GM19452 (cell line): ENCODE data around the gene ITPR2.
"Not testable (repeated sequence)": the region's sequence is repeated elsewhere in the genome, so short reads cannot be mapped to it uniquely, and the experiment has no call there.

Experiments used
- ATAC-seq: cut with Tn5 transposase; IDR thresholded peaks from one replicate; pipeline ENCODE4 v1.9.1; 2021; ENCODE audit not compliant: unreplicated experiment

ITPR2 gene

DNA sequence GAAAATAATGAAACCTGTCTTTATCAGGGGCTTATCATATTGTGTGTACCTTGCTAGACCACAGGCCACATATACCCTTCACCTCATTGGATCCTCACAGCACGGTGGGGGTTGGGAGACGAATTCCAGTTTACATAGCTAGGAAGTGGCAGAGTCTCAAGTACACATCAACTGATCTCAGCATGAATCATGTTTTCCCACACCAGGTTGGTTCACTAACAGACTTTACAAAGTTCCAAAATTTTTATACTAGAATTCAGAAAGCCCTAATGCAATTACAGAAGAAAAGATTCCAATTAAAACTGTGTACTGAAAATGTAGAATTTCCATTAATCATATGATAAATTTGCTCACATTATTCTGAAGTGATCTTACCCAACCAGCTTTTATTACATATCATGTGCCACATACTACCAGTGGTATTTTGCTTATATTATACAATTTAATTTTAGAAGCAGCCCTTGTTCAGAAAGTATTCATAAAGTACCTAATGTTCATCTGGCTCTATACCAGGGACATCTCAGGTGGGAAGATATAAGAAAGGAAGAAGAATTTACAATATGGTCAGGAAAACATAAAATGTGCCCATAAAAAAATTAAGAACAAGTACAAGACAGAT is 196.2 kb downstream of the ITPR2 start:
- no peak for ATAC-seq

DNA sequence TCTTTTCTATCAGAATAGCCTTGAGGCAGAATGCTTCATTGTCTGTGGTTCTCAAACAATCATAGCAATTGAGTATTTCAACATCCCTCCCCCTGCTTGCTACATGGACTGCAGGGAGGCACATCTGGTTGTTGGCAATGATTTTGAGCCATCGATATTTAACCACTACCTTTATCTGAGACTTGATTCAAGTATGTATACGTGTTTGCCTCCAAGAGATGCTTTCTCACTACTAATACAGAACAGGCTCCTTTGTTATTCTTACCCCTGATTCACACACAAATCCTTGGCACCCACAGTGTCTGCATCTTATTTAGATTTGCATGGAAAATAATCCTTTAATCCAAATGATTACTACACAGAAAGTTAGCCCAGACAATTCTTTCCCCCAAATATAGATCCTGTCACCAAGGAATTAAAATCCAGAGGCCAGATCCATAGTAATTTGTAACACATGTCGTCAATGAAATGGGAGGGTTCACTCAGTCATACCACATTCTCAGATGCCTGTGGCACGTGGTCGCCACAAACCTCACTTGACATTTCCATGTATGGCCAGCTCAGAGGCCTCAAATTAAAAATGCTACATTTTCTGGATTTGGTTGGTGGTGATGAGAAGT is 199.3 kb downstream of the ITPR2 start:
- ATAC-seq = no peak

DNA sequence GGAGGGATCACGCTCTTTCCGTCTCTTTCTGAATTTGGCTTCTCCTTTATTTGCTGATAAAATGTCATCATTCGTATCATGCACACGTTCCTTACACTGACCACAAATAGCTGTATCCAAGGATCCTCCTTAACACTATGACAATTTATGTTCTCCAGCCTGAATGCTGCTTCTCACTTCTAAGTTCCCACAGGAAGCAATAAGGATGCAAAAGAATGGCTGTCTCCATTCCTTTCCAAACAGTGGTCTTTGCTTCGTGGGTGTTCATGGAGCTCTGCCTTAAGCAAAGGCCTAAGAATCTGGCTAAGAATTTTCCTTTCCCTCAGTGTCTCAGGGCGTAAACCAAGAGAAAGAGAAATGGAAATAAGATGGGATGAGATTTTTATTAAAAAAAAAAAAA is 200.2 kb downstream of the ITPR2 start:
- ATAC-seq = no peak

DNA sequence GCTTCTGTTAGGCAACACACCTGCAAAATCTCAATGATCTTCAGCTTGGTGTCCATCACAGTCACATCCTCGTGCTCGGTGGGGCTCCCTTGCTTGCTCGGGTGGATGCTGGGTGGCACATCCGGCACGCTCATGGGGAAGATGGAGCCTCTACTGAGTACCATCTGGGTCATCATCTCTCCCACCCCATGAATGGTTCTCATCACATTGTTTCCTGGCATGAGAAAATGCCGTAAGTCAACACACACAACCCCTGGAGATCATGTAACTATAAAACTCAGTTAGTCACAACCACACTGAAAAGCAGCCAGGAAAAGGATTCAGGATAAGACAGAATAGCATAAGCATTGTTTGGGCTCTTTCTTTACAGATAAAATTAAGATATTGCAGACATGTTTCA is 201.1 kb downstream of the ITPR2 start:
- ATAC-seq = no peak

DNA sequence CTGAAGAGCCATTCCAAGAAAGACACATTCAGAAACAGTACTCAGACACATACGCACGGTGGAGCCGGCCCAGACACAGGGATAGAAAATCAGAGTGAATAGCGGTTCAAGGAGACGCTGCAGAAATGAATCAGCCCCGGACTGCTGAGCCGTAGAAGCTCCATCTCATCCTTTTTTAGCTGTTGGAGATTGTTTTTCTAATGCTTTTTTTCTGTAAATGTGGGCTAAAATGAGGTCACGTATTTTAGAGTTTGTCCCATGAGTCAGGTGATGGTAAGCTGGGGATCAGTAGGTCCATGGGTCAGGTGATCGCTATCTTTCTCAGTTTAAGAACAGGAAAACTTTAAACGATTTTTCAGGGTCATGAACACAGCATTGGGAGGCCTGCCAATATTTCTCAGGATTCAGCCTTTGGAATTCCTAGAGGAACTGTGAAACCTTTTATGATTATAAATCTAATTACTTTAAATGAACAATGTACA is 202.4 kb downstream of the ITPR2 start:
- no peak for ATAC-seq

DNA sequence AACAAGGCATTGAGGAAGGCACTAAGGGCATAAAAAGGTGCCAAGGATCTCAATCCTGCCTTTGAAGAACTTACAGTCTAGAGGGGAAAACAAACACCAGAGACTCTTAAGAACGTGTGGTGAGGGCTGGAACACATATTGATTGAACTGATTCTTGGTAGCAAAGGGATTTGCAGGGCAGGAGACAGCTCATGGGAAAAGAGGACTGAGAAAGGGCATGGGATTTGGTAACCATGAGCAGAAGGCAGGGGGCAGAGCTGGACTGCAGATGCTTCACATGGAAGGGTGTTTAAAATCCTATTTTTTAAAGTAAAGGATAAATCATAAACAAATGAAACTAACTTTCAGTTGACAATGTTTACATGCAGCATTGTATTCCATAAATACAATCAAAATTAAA is 203.1 kb downstream of the ITPR2 start:
- no peak for ATAC-seq

DNA sequence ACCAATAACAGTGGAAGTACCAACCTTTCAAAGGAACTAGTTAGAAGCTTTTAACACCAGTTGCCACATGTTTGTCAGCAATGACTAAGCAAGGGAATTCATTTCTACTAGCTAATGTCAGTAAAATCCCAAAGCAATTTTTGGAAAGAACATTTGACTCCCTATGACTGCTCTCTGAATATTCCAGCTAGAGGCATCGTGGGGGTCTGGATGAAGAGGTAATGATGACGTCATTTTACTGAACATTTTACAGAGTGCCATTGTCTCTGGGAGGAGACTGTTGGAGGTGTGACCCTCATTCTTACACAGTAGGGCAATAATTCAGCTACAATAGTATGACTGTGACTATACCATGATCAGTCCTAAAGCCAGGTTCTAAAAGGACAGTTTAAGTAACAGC is 204.8 kb downstream of the ITPR2 start:
- ATAC-seq = no peak

DNA sequence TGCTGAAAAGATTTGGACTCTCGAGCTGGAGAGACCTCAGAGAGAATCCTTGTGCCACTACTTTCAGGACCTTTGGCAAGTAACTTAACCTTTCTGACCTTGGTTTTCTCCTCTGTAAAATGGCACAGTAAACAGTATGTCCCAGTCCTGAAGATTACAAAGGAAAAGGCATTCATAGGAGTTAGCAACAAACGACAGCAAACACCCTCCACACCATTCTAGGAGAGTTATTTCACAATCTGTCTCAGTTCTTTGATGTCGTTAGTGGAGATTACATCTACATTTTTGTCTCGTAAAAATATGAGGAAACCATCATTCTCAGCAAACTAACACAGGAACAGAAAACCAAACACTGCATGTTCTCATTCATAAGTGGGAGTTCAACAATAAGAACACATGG is 205.7 kb downstream of the ITPR2 start:
- no peak for ATAC-seq

DNA sequence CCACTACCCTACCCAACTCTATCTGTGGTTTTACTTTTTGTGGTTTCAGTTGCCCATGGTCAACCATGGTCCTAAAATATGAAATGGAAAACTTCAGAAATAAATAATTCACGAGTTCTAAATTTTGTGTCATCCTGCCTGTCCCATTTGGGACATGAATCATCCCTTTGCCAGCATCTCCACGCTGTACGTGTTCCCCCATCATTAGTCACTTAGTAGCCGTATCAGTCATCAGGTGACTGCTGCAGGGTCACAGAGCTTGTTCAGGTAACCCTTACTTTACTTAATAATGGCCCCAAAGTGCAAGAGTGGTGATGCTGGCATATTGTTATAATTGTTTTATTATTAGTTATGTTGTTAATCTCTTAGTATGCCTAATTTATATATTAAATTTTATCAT is 209.9 kb downstream of the ITPR2 start:
- ATAC-seq = no peak

DNA sequence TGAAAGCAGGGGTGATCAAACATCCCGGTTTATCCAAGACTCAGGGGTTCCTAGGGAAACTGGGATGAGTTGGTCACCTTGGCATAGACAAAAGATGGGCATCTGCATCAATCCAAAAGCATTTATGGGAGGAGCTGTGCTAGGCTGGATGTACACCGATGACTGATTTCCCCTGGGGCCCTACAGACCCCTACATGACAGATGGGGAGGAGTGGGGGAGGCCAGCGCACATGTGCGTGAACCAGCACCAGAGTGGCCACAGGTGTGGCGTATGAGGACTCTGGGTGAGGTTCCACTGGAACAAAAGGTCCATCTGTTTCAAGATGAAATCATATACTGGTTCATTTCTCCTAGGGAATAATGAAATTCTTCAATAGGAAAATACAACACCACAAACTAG is 210.4 kb downstream of the ITPR2 start:
- no peak for ATAC-seq

DNA sequence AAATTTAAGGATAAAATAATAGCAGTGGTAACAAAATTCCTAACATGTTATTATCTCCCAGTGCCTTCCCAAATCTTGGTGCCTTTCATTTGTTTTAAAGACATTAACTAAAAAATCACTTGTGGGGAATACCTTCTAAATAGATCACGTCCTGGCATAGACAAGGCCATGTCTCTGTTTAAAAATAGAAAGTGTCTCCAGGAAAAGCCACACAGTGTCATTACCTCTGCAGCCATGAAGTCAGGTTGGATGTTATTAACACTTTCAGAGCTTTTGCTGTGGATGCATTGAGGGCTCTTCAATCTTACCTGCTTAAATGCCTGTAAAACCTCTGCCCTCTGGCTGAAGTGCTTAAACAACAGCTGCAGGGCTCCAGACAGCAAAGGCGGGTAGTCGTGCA is 211.1 kb downstream of the ITPR2 start:
- no peak for ATAC-seq

DNA sequence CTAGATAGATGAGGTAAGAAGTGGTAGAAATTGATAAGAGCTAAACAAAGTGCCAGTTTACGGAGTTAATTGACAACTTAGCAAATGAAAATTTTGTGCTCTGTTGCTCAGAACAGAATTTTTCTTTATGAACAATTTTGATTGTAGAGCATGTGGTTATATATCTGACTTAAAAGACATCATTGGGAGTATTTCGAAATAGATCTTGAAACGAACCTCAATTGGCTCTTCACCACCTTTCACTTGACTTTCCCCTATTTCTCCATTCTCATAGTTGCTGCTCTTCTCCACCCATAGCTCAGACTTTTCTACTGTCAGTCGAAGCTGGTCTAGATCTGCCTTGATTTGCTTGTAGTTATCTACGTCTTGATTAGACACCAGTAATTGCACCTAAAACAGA is 212.1 kb downstream of the ITPR2 start:
- no peak for ATAC-seq

DNA sequence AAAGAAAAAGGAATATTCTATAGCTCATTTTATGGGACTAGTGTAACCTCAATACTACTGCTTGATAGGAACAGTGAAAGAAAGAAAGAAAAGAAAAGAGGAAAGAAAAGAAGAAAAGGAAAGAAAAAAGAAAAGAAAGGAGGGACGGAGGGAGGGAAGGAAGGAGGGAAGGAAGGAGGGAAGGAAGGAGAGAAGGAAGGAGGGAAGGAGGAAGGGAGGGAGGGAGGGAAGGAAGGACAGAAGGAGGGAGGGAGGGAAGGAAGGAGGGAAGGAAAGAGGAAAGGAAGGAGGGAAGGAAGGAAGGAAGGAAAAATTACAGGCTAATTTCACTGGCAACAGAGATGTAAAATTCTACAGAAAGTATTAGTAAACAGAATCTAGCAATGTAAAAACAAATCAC is 215.5 kb downstream of the ITPR2 start:
- ATAC-seq = no peak

DNA sequence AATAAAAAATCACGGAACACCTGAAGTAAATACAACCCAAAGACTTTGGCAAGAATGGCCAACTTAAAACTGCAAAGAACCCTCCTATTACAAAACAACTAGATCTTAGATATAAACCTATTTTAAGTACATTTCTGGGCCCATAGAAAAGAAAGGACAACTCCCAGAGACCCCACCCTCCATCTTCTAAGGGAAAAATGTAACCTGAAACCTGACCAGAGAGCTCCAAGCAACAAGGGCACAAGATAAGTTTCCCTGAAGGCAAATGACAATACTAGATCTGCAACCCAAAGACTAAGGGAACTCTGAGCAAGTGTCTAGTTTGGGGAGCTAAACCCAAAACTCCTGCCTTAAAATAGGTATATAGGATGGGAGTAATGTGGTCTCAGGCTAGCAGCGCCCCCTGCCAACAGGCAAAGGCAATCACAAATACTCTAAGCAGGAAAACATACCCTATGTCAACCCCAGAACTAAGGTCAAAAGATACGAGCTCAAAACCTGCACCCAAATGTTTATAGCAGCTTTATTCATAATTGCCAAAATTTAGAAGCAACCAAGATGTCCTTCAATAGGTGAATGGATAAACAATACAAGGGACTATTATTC is 218.9 kb downstream of the ITPR2 start:
- ATAC-seq = no peak

DNA sequence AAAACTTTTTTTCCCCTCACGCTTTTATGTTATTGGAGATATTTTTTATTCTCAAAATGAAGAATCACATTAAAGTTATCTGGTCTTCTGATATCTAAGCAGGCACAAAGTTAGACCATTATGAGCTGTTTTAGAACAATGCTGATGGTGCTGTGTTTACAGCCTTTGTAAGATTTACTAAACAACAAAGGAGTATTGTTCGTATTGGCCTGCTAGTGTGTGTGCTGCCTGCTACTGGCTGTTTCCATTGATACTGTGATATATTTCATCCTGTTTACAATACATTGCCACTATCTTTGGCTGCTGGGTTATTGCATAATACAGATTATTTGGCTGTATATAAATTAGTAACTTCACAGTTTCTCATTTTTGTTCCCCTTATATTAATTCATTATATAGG is 220.8 kb downstream of the ITPR2 start:
- ATAC-seq = no peak

DNA sequence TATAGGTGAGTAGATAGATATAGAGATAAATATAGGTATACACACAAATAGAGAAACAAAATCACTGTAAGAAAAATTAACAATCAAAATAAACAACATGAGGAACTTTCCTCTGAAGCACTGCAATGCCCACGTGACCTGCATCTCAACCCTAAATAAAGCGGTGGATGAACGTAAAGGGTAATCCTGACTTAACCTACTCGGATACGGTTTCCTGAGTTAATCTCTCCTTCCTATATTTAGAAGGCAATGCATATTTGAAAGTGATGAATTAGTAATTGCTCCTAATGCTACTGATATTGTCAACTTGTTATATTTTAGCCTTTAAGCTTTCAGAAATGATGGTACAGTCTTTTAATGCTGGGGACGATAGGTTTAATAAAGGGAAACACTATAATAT is 221.4 kb downstream of the ITPR2 start:
- ATAC-seq = no peak

DNA sequence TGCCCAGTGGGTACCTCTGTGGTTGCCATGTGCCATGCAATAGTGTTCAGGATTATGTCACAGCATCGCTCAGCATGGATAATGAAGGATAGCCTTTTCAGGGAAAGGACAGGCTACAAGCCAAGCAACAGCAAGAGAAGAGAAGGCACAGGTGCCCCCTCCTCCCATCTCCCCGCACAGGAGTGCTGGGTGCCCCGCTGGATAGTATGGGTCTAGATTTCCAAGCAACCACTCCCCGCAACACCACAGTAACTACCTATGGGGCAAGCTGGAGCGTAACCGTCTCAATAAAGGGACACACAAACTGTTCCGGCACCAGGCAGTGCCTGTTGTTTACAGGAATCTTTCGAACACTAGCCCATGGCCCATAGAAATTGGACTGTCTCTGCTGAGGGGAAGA is 222.2 kb downstream of the ITPR2 start:
- no peak for ATAC-seq

DNA sequence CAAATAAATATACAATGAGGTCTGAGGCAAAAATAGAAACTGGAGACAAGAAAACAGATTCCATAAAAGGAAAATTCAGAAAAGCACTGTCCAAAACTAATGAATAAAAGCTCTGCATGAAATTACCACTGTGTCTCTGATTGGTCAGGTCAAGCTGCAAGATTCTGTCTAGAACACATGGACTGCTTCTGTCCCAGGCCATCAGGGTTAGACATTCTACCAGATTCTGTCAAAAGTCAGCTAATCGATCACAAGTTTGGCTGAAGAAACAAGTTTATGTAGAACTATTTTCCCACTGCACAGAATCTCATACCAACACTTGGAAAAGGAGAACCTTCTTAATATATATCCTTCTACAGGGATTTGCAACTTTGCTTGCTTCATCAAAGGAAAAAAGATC is 223.0 kb downstream of the ITPR2 start:
- no peak for ATAC-seq

DNA sequence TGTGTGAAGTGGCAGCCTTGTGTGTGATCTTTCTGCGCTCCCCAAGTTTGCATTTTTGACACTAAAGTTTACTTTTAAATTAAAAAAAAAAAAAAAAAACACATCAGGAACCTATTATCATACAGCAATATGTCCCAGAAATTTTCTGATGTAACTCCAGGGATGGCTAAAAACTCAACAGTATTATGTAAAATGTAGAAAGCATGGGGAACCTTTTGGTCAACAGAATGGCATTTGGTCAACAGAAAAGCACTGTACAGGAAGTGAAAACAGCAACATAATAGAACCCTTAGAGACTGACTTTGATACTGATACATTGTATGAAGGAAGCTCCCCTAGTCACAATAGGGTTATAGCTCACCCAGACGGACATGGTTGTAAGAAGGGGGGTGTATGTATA is 224.3 kb downstream of the ITPR2 start:
- no peak for ATAC-seq

DNA sequence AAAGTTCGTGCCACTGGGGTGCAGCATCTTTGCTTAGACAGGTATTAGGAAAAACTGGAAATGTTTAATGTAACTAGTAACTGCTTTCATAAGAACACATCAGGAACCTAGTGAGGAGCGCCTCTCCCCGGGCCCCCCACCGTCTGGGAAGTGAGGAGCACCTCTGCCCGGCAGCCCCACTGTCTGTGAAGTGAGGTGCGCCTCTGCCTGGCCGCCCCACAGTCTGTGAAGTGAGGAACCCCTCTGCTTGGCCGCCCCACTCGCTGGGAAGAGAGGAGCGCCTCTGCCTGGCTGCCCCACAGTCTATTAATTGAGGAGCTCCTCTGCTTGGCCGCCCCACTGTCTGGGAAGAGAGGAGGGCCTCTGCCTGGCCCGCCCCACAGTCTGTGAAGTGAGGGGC is 224.7 kb downstream of the ITPR2 start:
- ATAC-seq = no peak

DNA sequence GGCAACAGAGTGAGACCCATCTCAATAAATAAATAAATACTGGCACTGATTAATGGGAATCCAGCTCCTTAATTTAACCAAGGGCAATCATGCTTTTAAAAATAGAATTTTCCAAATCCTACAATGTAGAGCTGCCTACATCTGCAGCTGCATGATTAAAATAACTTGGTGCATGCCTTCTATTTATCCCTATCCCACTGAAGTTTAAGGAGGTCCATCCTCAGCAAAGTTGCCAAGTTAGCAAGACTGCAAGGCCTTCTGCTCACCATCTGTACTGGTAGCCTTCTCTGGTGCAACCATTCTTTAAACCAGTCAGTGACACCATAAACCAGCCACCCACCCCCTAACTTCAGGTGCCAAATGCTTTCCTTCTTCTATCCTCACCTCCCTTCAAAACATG is 226.1 kb downstream of the ITPR2 start:
- ATAC-seq = no peak

DNA sequence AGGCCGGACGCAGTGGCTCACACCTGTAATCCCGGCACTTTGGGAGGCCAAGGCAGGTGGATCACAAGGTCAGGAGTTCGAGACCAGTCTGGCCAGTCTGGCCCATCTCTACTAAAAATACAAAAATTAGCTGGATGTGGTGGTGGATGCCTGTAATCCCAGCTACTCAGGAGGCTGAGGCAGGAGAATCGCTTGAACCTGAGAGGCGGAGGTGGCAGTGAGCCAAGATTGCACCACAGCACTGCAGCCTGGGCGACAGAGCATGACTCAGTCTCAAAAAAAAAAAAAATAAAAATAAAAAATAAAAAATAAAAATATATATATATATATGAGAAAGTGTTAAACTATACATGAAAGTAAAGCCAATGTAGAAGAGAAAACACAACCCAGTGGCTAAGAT is 228.2 kb downstream of the ITPR2 start:
- ATAC-seq = not testable (repeated sequence)
